ENCODE data around the gene ITFG1.
"Not testable (repeated sequence)": the region's sequence is repeated elsewhere in the genome, so short reads cannot be mapped to it uniquely, and the experiment has no call there.

ITFG1 gene

GRCh38 chr16:47465919-47466630 is 5.2 kb upstream of the ITFG1 start:
- peaks cover 53% of the 10 kb centered on the region for H3K36me3 Mint-ChIP-seq (ENCODE audit: low read depth)
- intact Hi-C loops (cut with micrococcal nuclease) = no loop called here
- no peak overlapping the region for H3K4me3 Mint-ChIP-seq
- peaks cover 40% of the 10 kb centered on the region for H3K4me1 Mint-ChIP-seq (ENCODE audit: low read depth)
- H3K27ac Mint-ChIP-seq = no peak overlapping the region
- H3K9me3 Mint-ChIP-seq = no peaks in the 10 kb centered on the region
- no peaks in the 10 kb centered on the region for H3K27me3 Mint-ChIP-seq

- Mint-ChIP-seq H3K9me3 (no peaks in the 10 kb centered on the region), H3K27ac (no peak overlapping the region), H3K4me1 (ENCODE audit: low read depth) (peaks cover 44% of the 10 kb centered on the region), H3K4me3 (no peak overlapping the region), H3K36me3 (ENCODE audit: low read depth) (peaks cover 56% of the 10 kb centered on the region), H3K27me3 (no peaks in the 10 kb centered on the region)
- intact Hi-C loops (cut with micrococcal nuclease) = no loop called here
Measured at GRCh38 chr16:47463771-47464624, 3.1 kb upstream of the ITFG1 start.

GRCh38 chr16:47461598-47462266 is 869 bp upstream of the ITFG1 start:
- Mint-ChIP-seq H3K36me3 (ENCODE audit: low read depth) (peaks cover 60% of the 10 kb centered on the region), H3K4me3 (peak overlapping the region; percentile 92), H3K27me3 (no peaks in the 10 kb centered on the region), H3K27ac (peak overlapping the region; percentile 96), H3K4me1 (ENCODE audit: low read depth) (peaks cover 51% of the 10 kb centered on the region), H3K9me3 (no peaks in the 10 kb centered on the region)
- intact Hi-C loops (cut with micrococcal nuclease) = loop anchor here (1.0 to 2.0 kb wide), 3 partner anchors 32 to 631 kb away; partner anchors contain the start of genes C16orf87 and NETO2

GRCh38 chr16:47460359-47460710 is 528 bp downstream of the ITFG1 start:
- Mint-ChIP-seq H3K27ac (peak overlapping the region; percentile 96), H3K4me1 (ENCODE audit: low read depth) (peaks cover 50% of the 10 kb centered on the region), H3K4me3 (peak overlapping the region; percentile 92), H3K27me3 (no peaks in the 10 kb centered on the region), H3K9me3 (no peaks in the 10 kb centered on the region), H3K36me3 (ENCODE audit: low read depth) (peaks cover 65% of the 10 kb centered on the region)
- intact Hi-C loops (cut with micrococcal nuclease) = loop anchor here (2.0 kb wide), 2 partner anchors 318 to 630 kb away; partner anchors contain the start of genes C16orf87 and NETO2

GRCh38 chr16:47459603-47460002 is 1.3 kb downstream of the ITFG1 start:
- H3K36me3 Mint-ChIP-seq (ENCODE audit: low read depth) = peaks cover 70% of the 10 kb centered on the region
- H3K4me1 Mint-ChIP-seq (ENCODE audit: low read depth) = peaks cover 50% of the 10 kb centered on the region
- peak overlapping the region; percentile 96 for H3K27ac Mint-ChIP-seq
- H3K4me3 Mint-ChIP-seq = peak overlapping the region; percentile 92
- H3K9me3 Mint-ChIP-seq = no peaks in the 10 kb centered on the region
- intact Hi-C loops (cut with micrococcal nuclease) = loop anchor here (2.0 to 10.0 kb wide), 3 partner anchors 135 to 629 kb away; partner anchors contain the start of genes C16orf87 and NETO2
- no peaks in the 10 kb centered on the region for H3K27me3 Mint-ChIP-seq

- Mint-ChIP-seq H3K36me3 (ENCODE audit: low read depth) (peaks cover 70% of the 10 kb centered on the region), H3K9me3 (no peaks in the 10 kb centered on the region), H3K27me3 (no peaks in the 10 kb centered on the region), H3K4me1 (ENCODE audit: low read depth) (peaks cover 44% of the 10 kb centered on the region), H3K4me3 (no peak overlapping the region), H3K27ac (peak overlapping the region; percentile 24)
- intact Hi-C loops (cut with micrococcal nuclease) = loop anchor here (10.0 kb wide), 1 partner anchor 136 kb away; no protein-coding TSS in a partner anchor
Measured at GRCh38 chr16:47458331-47458730, 2.5 kb downstream of the ITFG1 start.

- no peak overlapping the region for H3K27ac Mint-ChIP-seq
- no peaks in the 10 kb centered on the region for H3K4me1 Mint-ChIP-seq (ENCODE audit: low read depth)
- H3K9me3 Mint-ChIP-seq = no peaks in the 10 kb centered on the region
- H3K36me3 Mint-ChIP-seq (ENCODE audit: low read depth) = peaks cover 68% of the 10 kb centered on the region
- intact Hi-C loops (cut with micrococcal nuclease) = loop anchor here (10.0 kb wide), 1 partner anchor 145 kb away; no protein-coding TSS in a partner anchor
- H3K4me3 Mint-ChIP-seq = no peak overlapping the region
- no peaks in the 10 kb centered on the region for H3K27me3 Mint-ChIP-seq
Measured at GRCh38 chr16:47449788-47450187, 11.1 kb downstream of the ITFG1 start.

GRCh38 chr16:47448830-47449575 is 11.9 kb downstream of the ITFG1 start:
- Mint-ChIP-seq H3K36me3 (ENCODE audit: low read depth) (peaks cover 66% of the 10 kb centered on the region), H3K9me3 (no peaks in the 10 kb centered on the region), H3K27ac (no peak overlapping the region)

GRCh38 chr16:47446431-47446830 is 14.4 kb downstream of the ITFG1 start:
- intact Hi-C loops (cut with micrococcal nuclease) = no loop called here
- Mint-ChIP-seq H3K27ac (no peak overlapping the region), H3K4me1 (ENCODE audit: low read depth) (no peaks in the 10 kb centered on the region), H3K36me3 (ENCODE audit: low read depth) (peaks cover 66% of the 10 kb centered on the region), H3K9me3 (peaks cover 8% of the 10 kb centered on the region), H3K4me3 (no peak overlapping the region), H3K27me3 (no peaks in the 10 kb centered on the region)

More at GRCh38 chr16:47448830-47449575, 11.9 kb downstream of the ITFG1 start:
- H3K4me3 Mint-ChIP-seq = no peak overlapping the region
- intact Hi-C loops (cut with micrococcal nuclease) = no loop called here
- H3K4me1 Mint-ChIP-seq (ENCODE audit: low read depth) = no peaks in the 10 kb centered on the region
- no peaks in the 10 kb centered on the region for H3K27me3 Mint-ChIP-seq

- H3K4me1 Mint-ChIP-seq (ENCODE audit: low read depth); H3K4me3 Mint-ChIP-seq; H3K27me3 Mint-ChIP-seq; intact Hi-C loops (cut with micrococcal nuclease); H3K27ac Mint-ChIP-seq: not testable (repeated sequence)
- Mint-ChIP-seq H3K36me3 (ENCODE audit: low read depth) (peaks cover 80% of the 10 kb centered on the region), H3K9me3 (peaks cover 33% of the 10 kb centered on the region)
Measured at GRCh38 chr16:47442884-47443283, 18.0 kb downstream of the ITFG1 start.

- intact Hi-C loops (cut with micrococcal nuclease); H3K27me3 Mint-ChIP-seq; H3K4me3 Mint-ChIP-seq; H3K27ac Mint-ChIP-seq; H3K4me1 Mint-ChIP-seq (ENCODE audit: low read depth): not testable (repeated sequence)
- Mint-ChIP-seq H3K36me3 (ENCODE audit: low read depth) (peaks cover 75% of the 10 kb centered on the region), H3K9me3 (peaks cover 33% of the 10 kb centered on the region)
Measured at GRCh38 chr16:47440066-47440465, 20.8 kb downstream of the ITFG1 start.

GRCh38 chr16:47434274-47434673 is 26.6 kb downstream of the ITFG1 start:
- H3K4me3 Mint-ChIP-seq; H3K27ac Mint-ChIP-seq; H3K27me3 Mint-ChIP-seq; intact Hi-C loops (cut with micrococcal nuclease); H3K9me3 Mint-ChIP-seq; H3K4me1 Mint-ChIP-seq (ENCODE audit: low read depth): not testable (repeated sequence)
- H3K36me3 Mint-ChIP-seq (ENCODE audit: low read depth) = peaks cover 36% of the 10 kb centered on the region

- no peaks in the 10 kb centered on the region for H3K27me3 Mint-ChIP-seq
- H3K4me1 Mint-ChIP-seq (ENCODE audit: low read depth) = peaks cover 10% of the 10 kb centered on the region
- no peak overlapping the region for H3K27ac Mint-ChIP-seq
- H3K9me3 Mint-ChIP-seq = no peaks in the 10 kb centered on the region
- no peak overlapping the region for H3K4me3 Mint-ChIP-seq
- intact Hi-C loops (cut with micrococcal nuclease) = no loop called here
- peaks cover 30% of the 10 kb centered on the region for H3K36me3 Mint-ChIP-seq (ENCODE audit: low read depth)
Measured at GRCh38 chr16:47431960-47432359, 28.9 kb downstream of the ITFG1 start.
